HG03521 (cell line): Measurements from ENCODE around the gene CHAC1.

ENCODE experiments used
- ATAC-seq: cut with Tn5 transposase; IDR thresholded peaks from one replicate; pipeline ENCODE4 v1.9.1; 2021; ENCODE audit warnings: mild to moderate bottlenecking, moderate library complexity; ENCODE audit not compliant: unreplicated experiment

The CHAC1 gene, protein sequence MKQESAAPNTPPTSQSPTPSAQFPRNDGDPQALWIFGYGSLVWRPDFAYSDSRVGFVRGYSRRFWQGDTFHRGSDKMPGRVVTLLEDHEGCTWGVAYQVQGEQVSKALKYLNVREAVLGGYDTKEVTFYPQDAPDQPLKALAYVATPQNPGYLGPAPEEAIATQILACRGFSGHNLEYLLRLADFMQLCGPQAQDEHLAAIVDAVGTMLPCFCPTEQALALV

DNA sequence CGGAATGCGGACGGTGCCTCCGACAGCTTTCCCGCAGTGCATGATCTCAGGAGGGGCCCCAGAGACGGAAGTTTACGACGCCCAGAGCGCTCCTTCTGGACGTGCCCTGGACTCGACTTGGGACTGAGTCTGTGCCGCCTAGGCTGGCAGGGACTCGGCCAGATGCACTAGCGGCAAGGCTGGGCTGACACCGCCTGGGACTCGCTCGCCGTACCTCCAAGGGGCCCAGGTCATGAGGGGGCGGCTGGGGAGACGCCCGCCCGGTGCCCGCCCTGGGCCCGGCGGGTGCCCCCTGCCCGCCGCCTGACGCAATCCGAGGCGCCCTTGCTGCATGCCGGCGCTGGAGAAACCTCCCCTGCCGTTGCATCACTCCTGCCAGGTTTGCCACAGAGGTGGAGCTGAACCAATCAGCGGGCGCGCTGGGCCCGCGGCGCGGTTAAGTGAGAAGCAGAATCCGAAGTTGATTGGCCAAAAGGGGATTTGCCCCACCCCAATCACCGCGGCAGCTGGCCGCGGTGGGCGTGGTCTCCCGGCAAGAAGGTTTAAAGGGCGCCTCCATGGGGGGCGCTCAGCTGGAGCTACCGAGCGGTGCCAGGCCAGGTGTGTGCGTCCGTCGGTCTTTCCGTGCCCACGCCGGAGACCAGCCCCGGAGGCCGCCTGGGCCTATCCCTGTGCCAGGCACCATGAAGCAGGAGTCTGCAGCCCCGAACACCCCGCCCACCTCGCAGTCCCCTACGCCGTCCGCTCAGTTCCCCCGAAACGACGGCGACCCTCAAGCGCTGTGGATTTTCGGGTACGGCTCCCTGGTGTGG is at the start of gene CHAC1:
CHAC1 (plus strand) TSS at position 571 of the 812 bp plus-strand sequence; CDS start at position 684, 113 bp downstream.
- ATAC-seq: peak; percentile 87

DNA sequence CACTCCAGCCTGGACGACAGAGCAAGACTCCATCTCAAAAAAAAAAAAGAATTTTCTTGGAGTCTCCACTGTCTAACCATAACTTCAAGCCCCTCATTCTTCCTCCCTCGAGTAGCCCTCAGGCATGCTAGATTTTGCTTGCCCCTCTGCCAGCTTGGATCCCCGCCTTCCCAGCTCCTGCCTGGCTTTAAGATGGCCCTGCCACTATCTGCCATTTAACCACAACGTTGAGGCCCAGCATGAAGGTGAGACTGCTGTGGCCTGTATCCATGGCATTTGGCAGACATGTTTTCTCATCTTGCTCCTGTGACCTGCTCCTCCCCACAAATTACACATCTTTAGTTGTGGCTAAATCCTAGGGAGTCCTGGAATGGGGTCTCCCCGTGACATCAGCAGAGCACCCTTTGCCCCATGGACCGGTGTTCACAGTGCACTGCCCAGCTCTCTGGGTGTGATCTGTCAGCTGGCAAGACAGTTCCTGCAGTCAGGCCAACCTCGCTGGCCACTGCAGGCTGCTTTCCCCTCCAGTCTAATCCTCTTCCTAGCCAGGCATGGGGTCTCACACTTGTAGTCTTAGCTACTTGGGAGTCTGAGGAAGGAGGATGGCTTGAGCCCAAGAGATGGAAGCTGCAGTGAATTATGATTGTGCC is 48.6 kb upstream of the CHAC1 start:
- ATAC-seq: no peak

DNA sequence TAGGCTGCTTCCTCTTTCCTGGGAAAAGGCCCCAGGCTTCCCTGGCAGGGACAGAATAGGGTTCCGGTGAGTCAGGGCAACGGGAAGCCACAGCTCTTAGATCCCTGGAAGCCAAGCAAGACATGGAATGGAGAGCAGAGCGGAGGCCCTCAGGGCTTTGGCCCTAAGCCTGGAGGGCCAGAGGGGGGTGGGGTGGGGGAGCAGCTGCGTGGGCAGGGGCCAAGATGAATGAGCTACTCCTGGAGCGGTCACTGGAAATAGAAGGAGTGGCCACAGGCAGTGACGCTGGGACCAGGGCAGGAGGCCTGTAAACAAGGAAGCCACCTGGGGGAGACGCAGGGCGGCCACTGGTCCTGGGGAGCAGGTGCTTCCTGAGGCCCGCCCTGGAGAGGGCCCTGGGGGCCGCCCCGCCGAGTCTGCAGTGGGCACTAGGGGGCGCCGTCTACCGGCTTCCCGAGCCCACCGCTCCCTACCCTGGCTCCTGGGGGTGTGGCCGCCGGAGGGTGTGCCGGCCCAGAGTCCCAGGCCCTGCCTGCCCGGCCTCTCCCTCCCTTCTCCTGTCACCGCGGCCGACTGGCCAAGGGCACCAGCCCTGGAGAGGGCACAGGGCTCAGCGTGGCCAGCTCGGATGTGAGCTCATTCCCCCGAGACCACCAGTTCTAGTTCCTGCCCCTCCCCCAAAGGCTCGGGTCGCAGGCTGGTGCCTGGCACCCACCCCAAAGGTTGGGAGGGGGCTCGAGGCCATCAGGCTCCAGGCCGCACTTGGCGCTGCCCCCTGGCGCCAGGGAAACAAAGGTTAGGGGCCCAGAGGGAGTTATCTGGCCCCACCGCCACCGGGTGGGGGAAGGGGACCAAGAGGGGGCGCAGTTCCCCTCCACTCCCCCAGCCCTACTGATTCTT is 46.9 kb upstream of the CHAC1 start:
- ATAC-seq: peak; percentile 52

DNA sequence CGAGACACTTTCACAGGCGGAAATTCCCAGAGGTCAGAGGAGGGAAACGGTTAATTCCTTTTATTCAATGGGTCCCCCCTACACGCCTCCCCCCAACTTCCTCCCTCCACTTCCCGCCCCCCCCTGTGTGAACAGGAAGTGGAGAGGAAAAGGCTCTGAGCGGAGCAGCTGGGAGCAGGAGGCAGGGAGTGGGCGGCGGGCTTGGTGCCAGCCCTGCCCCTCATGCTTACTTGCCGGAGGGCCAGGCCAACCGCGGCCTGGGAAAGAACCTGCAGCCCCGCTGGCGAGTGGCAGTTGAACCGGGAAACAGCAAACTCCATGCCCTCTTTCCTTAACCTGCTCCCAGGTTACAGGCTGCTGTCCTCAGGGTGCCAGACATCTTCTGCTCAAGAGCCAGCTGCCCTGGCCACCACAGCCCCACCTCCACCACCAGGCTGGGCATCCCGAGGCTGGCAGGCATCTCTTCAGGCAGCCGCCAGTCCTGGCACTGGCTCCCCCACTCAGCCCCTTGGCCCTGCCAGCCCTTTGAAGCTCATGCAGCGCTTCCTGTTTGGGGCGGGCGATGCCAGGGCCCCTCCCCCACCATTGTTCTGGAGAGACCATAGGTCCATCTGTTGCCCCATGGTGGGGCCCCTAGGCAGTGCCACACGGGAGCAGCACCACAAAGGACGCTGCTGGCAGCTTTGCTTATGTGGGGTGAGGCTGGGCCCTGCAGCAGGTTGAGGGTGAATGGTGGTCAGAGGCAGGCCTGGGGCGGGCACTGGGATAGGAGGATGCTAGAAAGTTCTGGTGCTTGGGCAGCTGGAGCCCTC is 46.1 kb upstream of the CHAC1 start:
- no peak for ATAC-seq

DNA sequence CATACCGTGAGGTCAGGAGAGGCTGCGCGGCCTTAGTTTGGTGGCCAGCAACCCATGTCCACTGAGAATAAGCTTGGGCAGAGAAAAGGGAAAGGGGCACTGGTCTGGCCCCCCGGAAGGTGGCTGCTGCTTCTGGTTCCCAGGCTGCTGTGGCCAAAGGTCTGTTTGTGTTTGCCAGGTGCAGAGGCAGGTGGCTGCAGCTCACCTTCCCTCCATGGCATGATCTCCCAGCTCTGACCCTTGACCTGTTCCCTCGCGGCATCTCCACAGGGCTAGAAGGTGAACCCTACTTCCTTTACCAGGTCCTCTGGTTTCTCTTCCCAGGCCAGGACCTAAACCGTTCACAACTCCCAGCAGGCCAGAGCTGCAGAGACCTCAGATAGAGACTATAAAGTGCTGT is 45.2 kb upstream of the CHAC1 start:
- no peak for ATAC-seq

DNA sequence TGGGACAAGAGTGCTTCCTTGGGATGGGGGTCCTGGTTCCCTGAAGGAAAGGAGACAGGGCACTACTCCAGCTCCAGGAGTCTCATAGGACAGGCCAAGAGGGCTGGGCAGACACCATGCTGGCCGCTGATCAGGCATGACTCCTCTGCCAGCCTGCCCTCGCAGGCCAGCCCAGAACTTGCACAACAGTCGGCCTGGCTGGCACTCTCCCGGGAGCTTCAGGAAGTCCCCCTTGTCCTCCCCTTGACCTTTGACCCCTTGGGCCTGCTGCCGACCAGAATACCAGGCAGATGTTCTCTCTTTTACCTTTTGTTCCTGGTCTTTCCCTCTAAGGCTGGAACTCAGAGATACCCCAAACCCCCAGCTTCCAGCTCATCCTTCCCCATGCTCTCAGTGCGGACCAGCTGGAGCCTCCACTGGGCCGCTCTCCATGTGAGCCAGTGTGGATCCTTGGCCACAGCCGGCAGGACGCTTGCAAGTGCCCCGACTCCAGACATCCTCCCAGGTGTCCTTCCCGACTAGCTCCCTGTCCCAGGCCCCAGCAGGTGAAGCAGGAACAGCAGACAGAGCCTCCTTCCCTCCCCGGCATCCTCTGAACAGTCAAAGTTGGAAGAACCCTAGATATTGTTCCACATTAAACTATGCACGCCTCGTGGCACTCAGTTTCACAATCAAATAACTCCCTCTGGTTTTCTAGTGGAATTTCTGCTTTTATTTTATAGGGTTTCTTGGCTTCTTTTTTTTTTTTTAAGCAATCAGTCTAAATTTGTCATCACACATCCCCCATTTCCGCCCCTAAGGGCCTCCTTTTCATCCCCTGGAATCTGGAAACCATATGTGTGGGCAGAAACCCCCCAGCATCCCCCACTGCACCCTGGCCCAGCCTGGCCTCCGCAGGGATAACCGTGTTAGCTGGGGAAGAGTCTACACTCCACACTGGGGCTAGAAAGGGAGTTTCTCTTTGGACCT is 43.3 kb upstream of the CHAC1 start:
- ATAC-seq: no peak

DNA sequence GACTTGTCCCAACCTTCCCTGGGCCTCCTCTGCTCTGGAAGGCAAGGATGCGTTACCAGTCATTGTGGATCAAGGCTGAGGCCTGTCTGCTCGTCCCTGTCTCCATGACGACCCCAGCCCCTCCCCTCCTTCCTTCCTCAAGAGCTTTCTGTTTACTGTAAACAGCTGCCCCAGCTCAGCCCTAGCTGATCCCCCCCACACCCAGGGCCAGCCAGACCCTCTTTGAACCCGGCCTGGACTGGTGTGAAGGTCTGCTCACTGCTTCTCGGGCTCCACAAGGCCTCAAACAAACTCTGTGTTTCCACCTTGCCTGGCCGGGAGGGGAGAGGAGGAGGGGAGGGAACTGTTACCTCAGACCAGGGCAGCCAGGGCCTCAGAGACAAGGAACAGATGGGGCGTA is 42.1 kb upstream of the CHAC1 start:
- ATAC-seq: no peak

DNA sequence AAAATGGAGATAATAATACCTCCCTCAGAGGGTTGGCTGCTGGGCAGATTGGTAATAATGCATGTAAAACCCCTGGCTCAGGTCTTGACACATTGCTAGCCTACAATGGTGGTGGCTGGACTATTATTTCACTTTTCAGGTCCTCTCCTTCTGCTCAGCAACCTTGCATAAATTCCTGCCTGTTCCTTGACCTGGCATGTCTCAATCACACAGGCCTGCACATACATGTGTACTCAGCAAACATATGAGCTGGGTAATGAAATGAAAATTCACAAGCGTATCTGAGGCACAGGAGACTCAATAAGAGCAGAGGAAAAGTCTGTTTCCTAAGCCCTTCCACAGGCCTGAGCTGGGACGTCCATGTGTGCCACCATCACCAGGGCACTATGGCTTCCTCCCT is 41.6 kb upstream of the CHAC1 start:
- no peak for ATAC-seq

DNA sequence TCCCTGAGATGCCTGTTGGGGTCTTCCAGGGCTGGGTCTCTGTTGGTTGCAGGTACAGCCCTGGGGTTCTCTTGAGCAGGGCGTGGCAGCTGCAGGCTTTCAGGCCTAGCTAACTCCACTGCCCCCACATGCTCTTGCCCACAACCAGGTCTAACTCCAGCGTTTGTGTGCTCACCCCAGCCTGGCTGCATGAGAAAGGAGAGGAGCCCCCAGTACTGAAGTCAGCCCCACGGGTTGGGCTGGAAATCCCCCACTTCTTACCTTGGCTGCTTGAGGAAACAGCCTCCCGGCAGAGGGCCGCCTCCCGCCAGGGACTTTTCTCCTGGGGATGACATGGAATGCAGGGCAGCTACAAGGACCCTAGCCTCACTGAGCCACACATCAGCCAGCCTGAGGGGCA is 40.8 kb upstream of the CHAC1 start:
- ATAC-seq: no peak

DNA sequence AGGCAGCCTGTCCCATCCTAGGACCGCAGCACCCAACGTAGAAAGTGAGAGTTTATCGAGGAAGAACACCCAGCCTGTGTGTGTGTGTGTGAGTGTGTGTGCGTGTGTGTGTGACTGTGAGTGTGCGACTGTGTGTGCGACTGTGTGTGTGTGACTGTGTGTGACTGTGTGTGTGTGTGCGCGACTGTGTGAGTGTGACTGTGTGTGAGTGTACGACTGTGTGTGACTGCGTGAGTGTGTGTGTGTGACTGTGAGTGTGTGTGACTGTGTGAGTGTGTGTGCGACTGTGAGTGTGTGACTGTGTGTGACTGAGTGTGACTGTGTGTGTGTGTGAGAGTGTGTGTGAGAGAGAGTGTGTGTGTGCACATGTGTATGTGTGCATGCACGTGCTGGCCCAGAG is 39.3 kb upstream of the CHAC1 start:
- ATAC-seq: no peak

DNA sequence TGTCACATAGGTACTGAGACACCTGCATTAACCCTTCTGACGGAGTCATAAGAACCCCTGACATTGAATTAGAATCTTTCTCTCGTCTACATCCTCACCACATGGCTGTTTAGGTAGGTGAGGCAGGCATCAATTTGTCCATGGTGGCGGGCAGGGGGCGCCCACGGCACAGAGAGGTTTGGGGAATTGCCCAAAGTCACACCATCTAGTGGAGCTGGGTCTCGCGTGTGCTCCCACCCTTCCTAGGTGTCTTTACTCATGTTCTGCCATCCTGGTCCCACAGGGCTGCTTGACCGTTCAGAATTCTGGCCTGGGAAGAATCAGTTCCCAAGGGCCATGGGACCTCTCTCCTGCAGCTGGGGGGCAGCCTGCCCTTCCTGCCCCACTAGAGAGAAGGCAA is 38.8 kb upstream of the CHAC1 start:
- ATAC-seq: no peak

DNA sequence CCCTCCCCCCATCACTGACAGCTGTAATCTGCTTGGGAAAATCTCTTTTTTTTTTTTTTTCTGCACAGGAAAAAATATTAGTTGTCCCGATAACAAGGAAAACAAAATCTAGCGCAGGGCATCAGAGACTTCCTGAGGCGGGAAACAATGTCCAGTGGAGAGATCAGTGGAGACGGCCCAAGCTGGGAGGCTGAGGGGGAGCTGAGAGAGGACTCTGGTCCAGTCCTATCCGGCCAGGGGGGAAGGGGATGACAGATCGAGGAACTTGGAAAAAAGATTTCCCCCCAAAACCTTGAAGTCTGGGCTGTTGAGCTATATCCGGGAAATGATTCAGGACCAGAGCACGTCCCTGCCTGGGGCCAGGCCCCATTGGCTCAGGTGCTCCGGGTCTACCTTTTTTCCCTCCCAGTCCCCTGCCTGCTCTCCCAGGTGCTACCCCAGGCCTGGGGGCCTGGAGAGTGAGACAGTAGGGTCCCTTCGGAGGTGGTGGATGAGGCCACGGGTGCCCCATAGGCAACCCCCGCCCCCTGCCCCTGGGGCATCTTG is 38.1 kb upstream of the CHAC1 start:
- no peak for ATAC-seq

DNA sequence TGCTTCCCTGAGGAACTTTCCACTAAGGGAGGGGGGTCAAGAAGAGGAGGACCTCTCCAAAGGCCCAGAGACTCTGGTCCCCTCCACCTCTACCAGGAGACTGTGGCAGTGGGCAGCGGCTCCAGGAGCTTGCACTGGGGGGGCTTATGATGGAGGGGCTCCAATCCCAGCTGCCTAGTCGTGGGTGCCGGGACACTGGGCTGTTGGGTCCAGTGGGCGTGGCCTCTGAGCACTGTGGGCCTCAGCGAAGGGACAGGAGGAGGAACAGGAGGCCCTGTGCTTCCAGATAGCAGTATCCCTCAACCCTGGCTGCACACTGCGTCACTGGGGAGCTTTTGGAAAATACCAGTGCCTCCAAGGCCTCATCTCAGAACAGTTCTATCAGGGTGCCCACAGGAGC is 37.6 kb upstream of the CHAC1 start:
- no peak for ATAC-seq

DNA sequence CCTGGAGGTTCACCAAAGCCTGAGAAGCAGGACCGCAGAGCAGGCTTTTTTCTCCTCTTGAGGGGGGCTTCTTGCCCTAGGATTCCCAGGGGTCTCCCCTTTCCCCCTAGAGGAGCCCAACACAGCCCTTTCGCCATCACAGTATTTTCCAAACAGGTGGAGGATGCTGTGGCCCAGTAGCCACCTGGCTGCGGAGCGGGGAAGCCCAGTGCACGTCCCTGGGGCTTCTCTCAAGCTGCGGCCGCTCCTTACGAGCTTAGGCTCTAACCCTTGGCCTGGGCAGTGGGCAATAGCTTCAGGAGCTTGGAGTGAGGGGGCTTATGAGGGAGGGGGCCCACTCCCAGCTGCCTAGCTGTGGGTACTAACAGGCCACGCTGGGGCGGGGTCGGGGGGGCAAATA is 35.7 kb upstream of the CHAC1 start:
- no peak for ATAC-seq

DNA sequence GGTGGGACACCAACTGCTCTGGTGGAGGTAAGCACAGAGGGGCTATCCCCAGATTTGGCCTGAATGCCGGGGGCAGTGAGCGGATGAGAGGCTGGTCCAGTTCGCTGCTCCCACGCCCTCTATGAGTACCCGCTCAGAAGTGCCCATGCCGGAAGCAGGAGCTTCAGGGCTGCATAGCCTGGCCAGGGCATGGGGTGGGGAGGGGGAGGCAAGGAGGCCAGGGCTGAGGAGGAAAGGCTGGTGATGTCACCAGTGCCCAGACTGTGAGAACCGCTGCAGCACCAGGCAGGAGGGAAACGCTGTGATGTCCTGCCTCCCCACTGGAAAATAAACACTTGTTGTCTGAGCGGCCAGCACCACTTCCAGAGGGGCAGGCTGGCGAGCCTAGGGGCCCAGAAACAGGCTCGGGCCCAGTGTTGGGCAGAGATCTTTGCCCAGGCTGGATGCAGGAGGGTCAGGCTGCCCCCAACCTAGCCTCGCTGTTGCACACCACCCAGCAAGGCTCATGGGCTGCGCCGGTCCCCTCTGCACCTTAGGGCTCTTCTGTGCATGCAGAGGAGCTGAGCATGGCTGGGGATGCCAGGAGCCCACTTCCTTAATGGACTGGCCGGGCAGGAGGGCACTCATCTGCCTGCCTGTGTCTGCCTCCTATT is 35.0 kb upstream of the CHAC1 start:
- no peak for ATAC-seq

DNA sequence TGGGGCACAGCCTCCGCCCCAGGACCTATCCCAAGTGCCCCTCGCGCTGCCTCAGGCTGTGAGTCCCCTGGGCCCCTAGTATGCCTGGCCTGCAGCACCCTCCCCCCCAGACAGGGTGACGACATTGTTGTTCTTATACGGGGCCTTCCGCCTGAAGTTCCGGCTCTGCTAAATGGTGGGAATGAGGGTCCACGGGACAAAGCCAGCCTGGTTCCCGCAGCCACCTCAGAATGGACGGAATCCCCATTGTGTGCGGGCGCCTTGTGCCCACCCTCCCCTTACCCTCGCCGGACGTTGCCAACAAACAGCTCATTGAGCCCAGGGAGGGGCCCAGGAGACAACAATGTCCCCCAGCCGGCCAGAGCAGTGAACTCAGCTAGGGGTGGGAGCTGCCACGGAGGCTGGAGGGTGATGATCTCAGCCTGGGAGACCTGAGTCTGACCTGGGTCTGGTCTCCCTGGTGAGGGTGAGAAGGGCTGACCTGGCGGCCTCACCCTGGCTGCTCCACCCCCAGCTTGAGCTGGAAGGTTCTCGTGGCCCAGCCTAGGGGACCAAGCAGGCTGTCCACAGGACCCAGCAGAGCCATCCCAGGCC is 34.4 kb upstream of the CHAC1 start:
- no peak for ATAC-seq

DNA sequence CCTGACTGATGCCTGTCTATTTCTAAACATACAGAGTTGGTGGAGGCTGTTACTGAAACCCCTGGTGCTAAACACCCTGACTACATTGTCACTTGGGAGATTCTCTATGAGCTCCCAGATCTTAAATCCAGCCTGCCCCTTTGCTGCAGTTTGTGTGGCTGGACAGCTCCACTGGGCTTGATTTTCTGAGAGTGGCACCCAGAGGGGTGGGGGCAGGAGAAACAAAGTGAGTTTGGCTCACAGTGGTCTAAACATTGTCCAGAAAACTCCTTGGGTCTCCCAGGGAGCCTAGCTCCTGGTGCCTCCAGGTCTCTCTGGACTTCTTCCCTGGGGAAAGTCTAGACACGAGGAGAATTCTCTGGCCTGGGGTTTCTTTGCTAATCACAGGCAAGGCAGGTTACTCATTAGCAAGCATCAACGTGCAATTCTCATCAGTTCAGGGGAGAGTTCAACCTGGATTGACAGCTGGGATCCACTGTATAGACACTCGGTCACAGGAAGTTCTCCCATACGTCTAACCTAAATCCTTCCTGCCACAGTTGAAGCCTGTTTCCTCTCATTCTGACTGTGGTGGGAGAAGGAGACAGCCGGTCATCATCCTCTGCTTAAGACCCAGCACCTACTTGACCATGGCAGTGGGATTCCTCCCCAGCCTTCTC is 31.2 kb upstream of the CHAC1 start:
- ATAC-seq: no peak
